Trophoblast cell (in vitro differentiated cells and primary cell): ENCODE measurements around the gene IFITM5.
"Not testable (repeated sequence)": the region's sequence is repeated elsewhere in the genome, so short reads cannot be mapped to it uniquely, and the experiment has no call there.

Experiments
- DNase-seq, 2 donors: peaks; one replicate each; pipeline ENCODE4 v3.0.0-alpha.2; 2016
- H2AFZ ChIP-seq: 2 replicates; pipeline ENCODE4 v1.6.1; 2013; ENCODE audit warnings: low read length, moderate library complexity, mild to moderate bottlenecking; ENCODE audit not compliant: insufficient read depth, poor library complexity
- H2AK5ac ChIP-seq: 2 replicates; pipeline ENCODE4 v1.6.1; 2013; ENCODE audit warnings: mild to moderate bottlenecking, low read length
- H2BK120ac ChIP-seq: 2 replicates; pipeline ENCODE4 v1.6.1; 2013; ENCODE audit warnings: low read length, mild to moderate bottlenecking, moderate library complexity; ENCODE audit not compliant: insufficient read depth, poor library complexity
- H2BK12ac ChIP-seq: 2 replicates; pipeline ENCODE4 v1.6.1; 2013; ENCODE audit warnings: mild to moderate bottlenecking, low read length, moderate library complexity
- H2BK5ac ChIP-seq: 2 replicates; pipeline ENCODE4 v1.6.1; 2013; ENCODE audit warnings: low read length, low read depth, moderate library complexity, mild to moderate bottlenecking; ENCODE audit not compliant: poor library complexity
- H3K14ac ChIP-seq: 2 replicates; pipeline ENCODE4 v1.6.1; 2013; ENCODE audit warnings: mild to moderate bottlenecking, low read length
- H3K18ac ChIP-seq: 2 replicates; pipeline ENCODE4 v1.6.1; 2013; ENCODE audit warnings: mild to moderate bottlenecking, low read length
- H3K23ac ChIP-seq: 2 replicates; pipeline ENCODE4 v1.6.1; 2013; ENCODE audit warnings: low read length
- H3K27ac ChIP-seq: 2 replicates; pipeline ENCODE4 v1.5.1; 2013; ENCODE audit warnings: low read depth, mild to moderate bottlenecking, inconsistent platforms, low read length, moderate library complexity
- H3K27me3 ChIP-seq: 2 replicates; pipeline ENCODE4 v1.6.1; 2013; ENCODE audit warnings: inconsistent platforms, mild to moderate bottlenecking, low read length, moderate library complexity; ENCODE audit not compliant: insufficient read depth
- H3K36me3 ChIP-seq, 2 experiments: 1 replicate in 1 of 2; 2 replicates in 1 of 2; pipeline ENCODE4 v1.6.1; 2013; ENCODE audit warnings: low read length in 2 of 2, mild to moderate bottlenecking in 2 of 2, moderate library complexity in 1 of 2; ENCODE audit not compliant: insufficient read depth in 2 of 2, control insufficient read depth in 1 of 2
- H3K4ac ChIP-seq: 2 replicates; pipeline ENCODE4 v1.6.1; 2013; ENCODE audit warnings: low read depth, mild to moderate bottlenecking, low read length, moderate library complexity
- H3K4me1 ChIP-seq, 2 experiments: 1 replicate in 1 of 2; 2 replicates in 1 of 2; pipeline ENCODE4 v1.6.1; 2013; ENCODE audit warnings: low read length in 2 of 2, mild to moderate bottlenecking in 2 of 2, moderate library complexity in 1 of 2; ENCODE audit not compliant: insufficient read depth in 2 of 2, control insufficient read depth in 1 of 2
- H3K4me2 ChIP-seq: 2 replicates; pipeline ENCODE4 v1.6.1; 2013; ENCODE audit warnings: inconsistent platforms, mild to moderate bottlenecking, low read length, moderate library complexity
- H3K4me3 ChIP-seq: 2 replicates; pipeline ENCODE4 v1.5.1; 2013; ENCODE audit warnings: mild to moderate bottlenecking, low read depth, low read length, inconsistent platforms
- H3K79me1 ChIP-seq: one replicate; pipeline ENCODE4 v1.6.1; 2013; ENCODE audit warnings: low read length
- H3K79me2 ChIP-seq: 2 replicates; pipeline ENCODE4 v1.6.1; 2013; ENCODE audit warnings: low read length, mild to moderate bottlenecking; ENCODE audit not compliant: control insufficient read depth, insufficient read depth, poor library complexity
- H3K9ac ChIP-seq: 2 replicates; pipeline ENCODE4 v1.6.1; 2013; ENCODE audit warnings: mild to moderate bottlenecking, low read length
- H3K9me3 ChIP-seq: 2 replicates; pipeline ENCODE4 v1.6.1; 2013; ENCODE audit warnings: low read depth, mild to moderate bottlenecking, control low read depth, inconsistent platforms, low read length; ENCODE audit not compliant: insufficient read depth
- H4K12ac ChIP-seq: 2 replicates; pipeline ENCODE4 v1.6.1; 2013; ENCODE audit warnings: low read depth, mild to moderate bottlenecking, low read length, moderate library complexity
- H4K8ac ChIP-seq: 2 replicates; pipeline ENCODE4 v1.6.1; 2013; ENCODE audit warnings: low read depth, mild to moderate bottlenecking, low read length, moderate library complexity
- H4K91ac ChIP-seq: one replicate; pipeline ENCODE4 v1.6.1; 2013; ENCODE audit warnings: low read depth, mild to moderate bottlenecking, low read length, moderate library complexity
- WGBS: extraction: QIAGEN DNeasy Blood & Tissue Kit; methylation state at CpG from one replicate; pipeline ENCODE4 v1.1.7; 2013; ENCODE audit warnings: missing lambda C conversion rate; ENCODE audit not compliant: insufficient read length, insufficient coverage; ENCODE audit errors: extremely low coverage; 5-methylcytosine and 5-hydroxymethylcytosine counted together

Gene IFITM5

GRCh38 chr11:307766-308708 is 8.7 kb upstream of the IFITM5 start, which contains the start of gene IFITM2:
Gene IFITM2 (plus strand): TSS chr11:307816. CDS start chr11:308193, 377 bp downstream.
- peak within 1 kb of the TSS; percentile 61 for H2BK120ac ChIP-seq
- H2BK5ac ChIP-seq: not testable (repeated sequence)
- WGBS: no CpG with 5 or more reads among the region's 28 CpGs

GRCh38 chr11:306645-307371 is 7.5 kb upstream of the IFITM5 start:
- H3K36me3 ChIP-seq: no peaks in the 10 kb centered on the region
- peak overlapping the region; percentile 38 for H2AK5ac ChIP-seq
- H3K9ac ChIP-seq: no peak overlapping the region
- no peak overlapping the region for H2BK5ac ChIP-seq
- no peaks in the 10 kb centered on the region for H3K79me2 ChIP-seq
- peaks cover 12 to 19% of the 10 kb centered on the region in 2 experiments for H3K4me1 ChIP-seq
- H3K23ac ChIP-seq: no peak overlapping the region
- H4K91ac ChIP-seq: peak overlapping the region; percentile 55
- no peak overlapping the region for H3K4me3 ChIP-seq
- H3K4ac ChIP-seq: peak overlapping the region; percentile 33
- peak overlapping the region; percentile 29 for H3K18ac ChIP-seq
- H3K4me2 ChIP-seq: no peak overlapping the region
- H3K27me3 ChIP-seq: no peaks in the 10 kb centered on the region
- peak overlapping the region; percentile 17 for H2AFZ ChIP-seq
- H3K14ac ChIP-seq: peak overlapping the region; percentile 59
- no peaks in the 10 kb centered on the region for H3K9me3 ChIP-seq
- H4K12ac ChIP-seq: no peak overlapping the region
- peak overlapping the region; percentile 89 for H2BK12ac ChIP-seq
- DNase-seq: no peak
- H4K8ac ChIP-seq: peak overlapping the region; percentile 17
- H3K79me1 ChIP-seq: peaks cover 7% of the 10 kb centered on the region
- H2BK120ac ChIP-seq: peak overlapping the region; percentile 29
- WGBS: no CpG with 5 or more reads among the region's 17 CpGs
- no peak overlapping the region for H3K27ac ChIP-seq

More at GRCh38 chr11:307766-308708, 8.7 kb upstream of the IFITM5 start, which contains the start of gene IFITM2:
- not testable (repeated sequence) for H3K79me2 ChIP-seq, H4K12ac ChIP-seq, H3K27me3 ChIP-seq, H3K23ac ChIP-seq, H3K79me1 ChIP-seq, H3K36me3 ChIP-seq, H3K9me3 ChIP-seq, H3K9ac ChIP-seq
- Histone ChIP-seq H3K14ac (peak within 1 kb of the TSS; percentile 59), H2AK5ac (peak within 1 kb of the TSS; percentile 38), H3K4me1 (peaks cover 12 to 19% of the 10 kb centered on the region in 2 experiments), H3K4ac (peak within 1 kb of the TSS; percentile 33), H2AFZ (peak within 1 kb of the TSS; percentile 17), H4K8ac (peak within 1 kb of the TSS; percentile 67), H3K18ac (peak within 1 kb of the TSS; percentile 42), H4K91ac (peak within 1 kb of the TSS; percentile 84), H2BK12ac (peak within 1 kb of the TSS; percentile 89), H3K27ac (peak within 1 kb of the TSS; percentile 32), H3K4me2 (peak within 1 kb of the TSS; percentile 56), H3K4me3 (peak within 1 kb of the TSS; percentile 51)
- DNase-seq: peak in 1 of 2 donors; percentile 44

- no peak overlapping the region for H2BK120ac ChIP-seq
- H3K4me2 ChIP-seq: no peak overlapping the region
- no peak overlapping the region for H4K8ac ChIP-seq
- no peak overlapping the region for H2BK12ac ChIP-seq
- no peak overlapping the region for H4K12ac ChIP-seq
- H3K14ac ChIP-seq: no peak overlapping the region
- no peaks in the 10 kb centered on the region for H3K9me3 ChIP-seq
- H3K79me1 ChIP-seq: peaks cover 7% of the 10 kb centered on the region
- no peak overlapping the region for H3K27ac ChIP-seq
- H3K4ac ChIP-seq: no peak overlapping the region
- WGBS: no CpG with 5 or more reads among the region's 10 CpGs
- peak overlapping the region; percentile 69 for H2AK5ac ChIP-seq
- DNase-seq: no peak
- H3K4me3 ChIP-seq: no peak overlapping the region
- H3K79me2 ChIP-seq: no peaks in the 10 kb centered on the region
- no peak overlapping the region for H2BK5ac ChIP-seq
- no peaks in the 10 kb centered on the region for H3K36me3 ChIP-seq
- H4K91ac ChIP-seq: no peak overlapping the region
- H3K4me1 ChIP-seq: peaks cover 12 to 19% of the 10 kb centered on the region in 2 experiments
- H3K18ac ChIP-seq: no peak overlapping the region
- no peak overlapping the region for H2AFZ ChIP-seq
- no peak overlapping the region for H3K23ac ChIP-seq
- H3K27me3 ChIP-seq: no peaks in the 10 kb centered on the region
- no peak overlapping the region for H3K9ac ChIP-seq
Measured at GRCh38 chr11:305844-306211, 6.5 kb upstream of the IFITM5 start.

GRCh38 chr11:304915-305843 is 5.9 kb upstream of the IFITM5 start:
- Histone ChIP-seq H3K4me1 (peaks cover 12 to 21% of the 10 kb centered on the region in 2 experiments), H3K27me3 (no peaks in the 10 kb centered on the region), H4K91ac (no peak overlapping the region), H3K4me2 (no peak overlapping the region), H3K18ac (no peak overlapping the region), H3K9ac (no peak overlapping the region), H3K9me3 (no peaks in the 10 kb centered on the region), H3K27ac (no peak overlapping the region), H4K12ac (no peak overlapping the region), H3K36me3 (no peaks in the 10 kb centered on the region), H2AFZ (no peak overlapping the region), H3K79me2 (no peaks in the 10 kb centered on the region), H2BK120ac (no peak overlapping the region), H3K79me1 (peaks cover 7% of the 10 kb centered on the region), H3K23ac (no peak overlapping the region), H3K4ac (no peak overlapping the region), H4K8ac (no peak overlapping the region), H2BK5ac (no peak overlapping the region), H2AK5ac (no peak overlapping the region), H3K14ac (no peak overlapping the region), H3K4me3 (no peak overlapping the region), H2BK12ac (no peak overlapping the region)
- no CpG with 5 or more reads among the region's 19 CpGs for WGBS
- DNase-seq: peak; percentile 59 to 75
